ENCODE measurements around the gene CELSR1. TPM values are rescaled to one million over a fixed set of nuclear protein-coding genes. Genes with fewer than 3 reads are reported as not detected.

Gene CELSR1
- total and polyA plus RNA-seq, 2 of the 13 experiments (the other 11 are each of a cell fraction or from before 2014, with no cell fraction given) = 0.78 to 1.8 TPM

- no peak for TF ChIP-seq ZNF513 (CRISPR knock-in tag; conservative IDR thresholded peaks at IDR 0.05)
- TF ChIP-seq SOX6 (IDR thresholded peaks at IDR 0.05) = no peak
- TF ChIP-seq SOX6 (CRISPR knock-in tag; IDR thresholded peaks at IDR 0.05) = peak; percentile 78
- peak; percentile 72; the same call in 1 of the 2 replicates for TF ChIP-seq ZNF546 (CRISPR knock-in tag; conservative IDR thresholded peaks at IDR 0.05)
- TF ChIP-seq HNF1B (CRISPR knock-in tag; IDR thresholded peaks at IDR 0.05) = peak; percentile 94
- TF ChIP-seq SIX4 (CRISPR knock-in tag; IDR thresholded peaks at IDR 0.05) = peak; percentile 82
- no peak for TF ChIP-seq ZNF615 (CRISPR knock-in tag; IDR thresholded peaks at IDR 0.05; ENCODE audit: borderline replicate concordance)
- 0 out of 2 replicates have a peak, but pooled peaks have one; percentile 73 for TF ChIP-seq ZSCAN9 (CRISPR knock-in tag; IDR thresholded peaks at IDR 0.05; ENCODE audit: borderline replicate concordance)
- no peak for TF ChIP-seq ZNF430 (CRISPR knock-in tag; IDR thresholded peaks at IDR 0.05)
- TF ChIP-seq TSC22D2 (CRISPR knock-in tag; IDR thresholded peaks at IDR 0.05; ENCODE audit: borderline replicate concordance) = peak; percentile 24; the same call in 1 of the 2 replicates
- peak; percentile 26 for TF ChIP-seq IKZF4 (CRISPR knock-in tag; IDR thresholded peaks at IDR 0.05; ENCODE audit: borderline replicate concordance, low read depth, not compliant biosample characterization)
- TF ChIP-seq ZNF879 (CRISPR knock-in tag; IDR thresholded peaks at IDR 0.05) = no peak
- peak; percentile 47 to 81 for TF ChIP-seq POLR2A (IDR thresholded peaks at IDR 0.05; ENCODE audit: insufficient read depth in 1 of 2, low read depth in 2 of 2, low read length in 2 of 2)
- TF ChIP-seq ZNF710 (CRISPR knock-in tag; IDR thresholded peaks at IDR 0.05; ENCODE audit: borderline replicate concordance) = 0 out of 2 replicates have a peak, but pooled peaks have one; percentile 36
- peak; percentile 95 for TF ChIP-seq ZNF687 (CRISPR knock-in tag; IDR thresholded peaks at IDR 0.05)
- TF ChIP-seq IKZF5 (CRISPR knock-in tag; IDR thresholded peaks at IDR 0.05) = peak; percentile 80; the same call in 1 of the 2 replicates
- 0 out of 2 replicates have a peak, but pooled peaks have one; percentile 28 for TF ChIP-seq ZNF34 (CRISPR knock-in tag; IDR thresholded peaks at IDR 0.05; ENCODE audit: borderline replicate concordance)
- TF ChIP-seq HIVEP1 (CRISPR knock-in tag; IDR thresholded peaks at IDR 0.05) = peak; percentile 24; the same call in 1 of the 2 replicates
Observed at GRCh38 chr22:46430961-46431838, 106.2 kb downstream of the CELSR1 start (continued).
